ENCODE data around the gene SCRT2. TPM values are rescaled to one million over a fixed set of nuclear protein-coding genes. Genes with fewer than 3 reads are reported as not detected.

The SCRT2 gene
- total RNA-seq, 1 donor from 2014 or later = not detected

- DNase-seq (ENCODE audit: low read depth) (no peak), FAIRE-seq (no peak)
- TF ChIP-seq EZH2 (IDR thresholded peaks at IDR 0.05; ENCODE audit: insufficient read depth, low read length) (no peak), CTCF (IDR thresholded peaks at IDR 0.05; ENCODE audit: insufficient read depth, low read depth, low read length) (no peak)
- H3K4me3 Mint-ChIP-seq (ENCODE audit: unreplicated experiment) = no peak overlapping the region
- no peak overlapping the region for H3K27ac ChIP-seq (ENCODE audit: low read depth, low read length)
- H3K4me2 ChIP-seq (ENCODE audit: low read length) = no peak overlapping the region
- no peaks in the 10 kb centered on the region for H3K4me1 ChIP-seq (ENCODE audit: insufficient read depth, low read length)
- no peak overlapping the region for H3K4me3 ChIP-seq (ENCODE audit: insufficient read depth, low read depth, low read length)
- H3K9me3 Mint-ChIP-seq (ENCODE audit: unreplicated experiment) = no peaks in the 10 kb centered on the region
- H2AFZ ChIP-seq (ENCODE audit: low read depth, low read length) = no peak overlapping the region
- H3K27me3 ChIP-seq (ENCODE audit: insufficient read depth, low read length) = peaks cover 16% of the 10 kb centered on the region
- no peaks in the 10 kb centered on the region for H3K36me3 ChIP-seq (ENCODE audit: insufficient read depth, low read length)
- no peaks in the 10 kb centered on the region for H4K20me1 ChIP-seq (ENCODE audit: insufficient read depth, low read length)
- H3K27me3 Mint-ChIP-seq (ENCODE audit: low read depth, unreplicated experiment) = peaks cover 55% of the 10 kb centered on the region
- no peaks in the 10 kb centered on the region for H3K36me3 Mint-ChIP-seq (ENCODE audit: low read depth, unreplicated experiment)
- no peak overlapping the region for H3K27ac Mint-ChIP-seq (ENCODE audit: unreplicated experiment)
- H3K9ac ChIP-seq (ENCODE audit: low read length) = no peak overlapping the region
- no peaks in the 10 kb centered on the region for H3K79me2 ChIP-seq (ENCODE audit: insufficient read depth, low read length)
- H3K4me1 Mint-ChIP-seq (ENCODE audit: low read depth, unreplicated experiment) = no peaks in the 10 kb centered on the region
- no peaks in the 10 kb centered on the region for H3K9me3 ChIP-seq (ENCODE audit: insufficient read depth, low read depth, low read length)
Measured at GRCh38 chr20:682123-682522, 6.5 kb upstream of the SCRT2 start.

DNA sequence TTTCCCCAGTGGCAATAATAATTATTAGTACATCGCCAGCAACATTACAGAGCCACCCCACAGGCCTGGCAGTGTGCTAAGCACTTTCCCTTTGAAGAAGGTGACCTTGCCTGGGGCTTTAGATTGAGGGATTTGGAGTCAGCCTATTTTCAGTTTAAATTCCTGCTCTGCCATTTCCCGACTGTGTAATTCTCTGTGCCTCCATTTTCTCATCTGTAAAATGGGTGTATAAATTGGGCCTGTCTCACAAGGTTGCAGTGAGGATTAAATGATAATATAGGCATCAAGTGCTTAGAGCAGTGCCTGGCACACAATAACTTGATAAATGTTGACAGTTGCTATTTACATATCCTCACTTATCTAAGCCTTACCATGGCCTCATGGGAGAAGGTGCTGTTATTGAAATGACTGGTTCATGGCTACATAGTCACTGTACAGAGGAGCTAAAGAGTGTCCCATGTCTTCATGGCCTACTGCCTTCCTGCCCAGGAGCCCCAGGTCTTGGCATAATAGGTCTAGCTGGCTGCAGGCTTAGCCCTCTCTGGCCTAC lies 5.1 kb upstream of the SCRT2 start:
- Histone ChIP-seq H3K79me2 (ENCODE audit: insufficient read depth, low read length) (no peaks in the 10 kb centered on the region), H3K4me3 (ENCODE audit: insufficient read depth, low read depth, low read length) (no peak overlapping the region), H3K4me1 (ENCODE audit: insufficient read depth, low read length) (peaks cover 3% of the 10 kb centered on the region), H4K20me1 (ENCODE audit: insufficient read depth, low read length) (peaks cover 6% of the 10 kb centered on the region), H2AFZ (ENCODE audit: low read depth, low read length) (no peak overlapping the region), H3K27me3 (ENCODE audit: insufficient read depth, low read length) (peaks cover 26% of the 10 kb centered on the region), H3K4me2 (ENCODE audit: low read length) (no peak overlapping the region), H3K9me3 (ENCODE audit: insufficient read depth, low read depth, low read length) (no peaks in the 10 kb centered on the region), H3K9ac (ENCODE audit: low read length) (no peak overlapping the region), H3K36me3 (ENCODE audit: insufficient read depth, low read length) (no peaks in the 10 kb centered on the region), H3K27ac (ENCODE audit: low read depth, low read length) (no peak overlapping the region)
- no peak for FAIRE-seq
- Mint-ChIP-seq H3K36me3 (ENCODE audit: low read depth, unreplicated experiment) (peaks cover 2% of the 10 kb centered on the region), H3K9me3 (ENCODE audit: unreplicated experiment) (no peaks in the 10 kb centered on the region), H3K4me3 (ENCODE audit: unreplicated experiment) (no peak overlapping the region), H3K27me3 (ENCODE audit: low read depth, unreplicated experiment) (peaks cover 55% of the 10 kb centered on the region), H3K4me1 (ENCODE audit: low read depth, unreplicated experiment) (peaks cover 3% of the 10 kb centered on the region), H3K27ac (ENCODE audit: unreplicated experiment) (no peak overlapping the region)
- TF ChIP-seq CTCF (IDR thresholded peaks at IDR 0.05; ENCODE audit: insufficient read depth, low read depth, low read length) (no peak), EZH2 (IDR thresholded peaks at IDR 0.05; ENCODE audit: insufficient read depth, low read length) (no peak)
- DNase-seq (ENCODE audit: low read depth) = no peak

DNA sequence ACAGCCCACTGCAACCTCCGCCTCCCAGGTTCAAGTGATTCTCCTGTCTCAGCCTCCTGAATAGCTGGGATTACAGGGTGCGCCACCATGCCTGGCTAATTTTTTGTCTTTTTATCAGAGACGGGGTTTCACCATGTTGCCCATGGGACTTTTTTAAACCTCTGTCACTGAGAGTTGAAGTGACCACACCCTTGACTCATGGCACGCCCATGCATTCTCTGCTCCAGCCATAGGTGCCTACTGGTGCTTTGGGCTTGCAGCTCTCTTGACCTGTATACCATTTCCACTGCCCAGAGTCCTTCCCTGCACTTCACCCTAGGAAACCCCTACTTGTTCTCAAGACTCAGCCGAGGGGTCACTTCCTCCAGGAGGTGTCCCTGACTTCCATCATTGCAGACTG lies 2.4 kb upstream of the SCRT2 start:
- Mint-ChIP-seq H3K9me3 (ENCODE audit: unreplicated experiment) (no peaks in the 10 kb centered on the region), H3K27me3 (ENCODE audit: low read depth, unreplicated experiment) (peaks cover 68% of the 10 kb centered on the region), H3K4me3 (ENCODE audit: unreplicated experiment) (no peak overlapping the region), H3K36me3 (ENCODE audit: low read depth, unreplicated experiment) (peaks cover 2% of the 10 kb centered on the region), H3K4me1 (ENCODE audit: low read depth, unreplicated experiment) (peaks cover 3% of the 10 kb centered on the region), H3K27ac (ENCODE audit: unreplicated experiment) (no peak overlapping the region)
- Histone ChIP-seq H3K4me1 (ENCODE audit: insufficient read depth, low read length) (peaks cover 3% of the 10 kb centered on the region), H3K79me2 (ENCODE audit: insufficient read depth, low read length) (no peaks in the 10 kb centered on the region), H3K4me2 (ENCODE audit: low read length) (no peak overlapping the region), H3K27ac (ENCODE audit: low read depth, low read length) (no peak overlapping the region), H4K20me1 (ENCODE audit: insufficient read depth, low read length) (peaks cover 9% of the 10 kb centered on the region), H3K9me3 (ENCODE audit: insufficient read depth, low read depth, low read length) (no peaks in the 10 kb centered on the region), H3K4me3 (ENCODE audit: insufficient read depth, low read depth, low read length) (no peak overlapping the region), H3K9ac (ENCODE audit: low read length) (no peak overlapping the region), H3K27me3 (ENCODE audit: insufficient read depth, low read length) (peaks cover 44% of the 10 kb centered on the region), H2AFZ (ENCODE audit: low read depth, low read length) (no peak overlapping the region), H3K36me3 (ENCODE audit: insufficient read depth, low read length) (no peaks in the 10 kb centered on the region)
- FAIRE-seq (no peak), DNase-seq (ENCODE audit: low read depth) (no peak)
- TF ChIP-seq CTCF (IDR thresholded peaks at IDR 0.05; ENCODE audit: insufficient read depth, low read depth, low read length) = no peak
- no peak for TF ChIP-seq EZH2 (IDR thresholded peaks at IDR 0.05; ENCODE audit: insufficient read depth, low read length)

Data from astrocyte (in vitro differentiated cells and primary cell).